ENCODE measurements around the gene SYT9.

DNA sequence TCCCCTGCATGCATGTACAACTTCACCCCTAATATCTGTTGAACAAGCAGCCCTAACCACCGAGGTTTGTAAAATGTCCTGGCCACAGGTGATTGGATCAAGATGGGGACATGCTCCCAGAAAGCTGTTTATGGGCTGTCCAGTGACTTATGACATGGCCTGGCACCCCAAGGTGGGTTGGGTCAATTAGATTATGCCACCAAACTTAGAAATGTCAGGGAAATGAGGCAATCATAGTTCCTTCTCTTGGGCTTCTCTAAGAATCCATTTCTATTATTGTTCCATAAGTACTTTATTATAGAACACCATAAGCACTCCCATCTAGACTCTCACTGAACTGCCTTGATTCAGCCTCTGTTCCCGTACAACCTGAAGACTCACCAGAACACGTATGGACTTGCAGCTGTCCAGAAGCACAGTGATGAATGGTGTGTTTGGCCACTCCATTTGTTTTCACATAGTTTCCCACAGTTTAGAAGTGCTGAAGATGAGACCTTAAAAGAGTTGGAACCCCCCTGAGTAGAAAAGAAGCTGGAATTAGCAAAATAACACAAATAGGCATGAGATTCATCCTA is 188.1 kb downstream of the SYT9 start:
- TF ChIP-seq, protein P1, sequence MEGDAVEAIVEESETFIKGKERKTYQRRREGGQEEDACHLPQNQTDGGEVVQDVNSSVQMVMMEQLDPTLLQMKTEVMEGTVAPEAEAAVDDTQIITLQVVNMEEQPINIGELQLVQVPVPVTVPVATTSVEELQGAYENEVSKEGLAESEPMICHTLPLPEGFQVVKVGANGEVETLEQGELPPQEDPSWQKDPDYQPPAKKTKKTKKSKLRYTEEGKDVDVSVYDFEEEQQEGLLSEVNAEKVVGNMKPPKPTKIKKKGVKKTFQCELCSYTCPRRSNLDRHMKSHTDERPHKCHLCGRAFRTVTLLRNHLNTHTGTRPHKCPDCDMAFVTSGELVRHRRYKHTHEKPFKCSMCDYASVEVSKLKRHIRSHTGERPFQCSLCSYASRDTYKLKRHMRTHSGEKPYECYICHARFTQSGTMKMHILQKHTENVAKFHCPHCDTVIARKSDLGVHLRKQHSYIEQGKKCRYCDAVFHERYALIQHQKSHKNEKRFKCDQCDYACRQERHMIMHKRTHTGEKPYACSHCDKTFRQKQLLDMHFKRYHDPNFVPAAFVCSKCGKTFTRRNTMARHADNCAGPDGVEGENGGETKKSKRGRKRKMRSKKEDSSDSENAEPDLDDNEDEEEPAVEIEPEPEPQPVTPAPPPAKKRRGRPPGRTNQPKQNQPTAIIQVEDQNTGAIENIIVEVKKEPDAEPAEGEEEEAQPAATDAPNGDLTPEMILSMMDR (IDR thresholded peaks at IDR 0.05; ENCODE audit: extremely low read depth in 1 of 2, insufficient read depth in 1 of 2, low read depth in 1 of 2, low read length in 2 of 2) = no peak
- no peak for TF ChIP-seq POLR2A (IDR thresholded peaks at IDR 0.05; ENCODE audit: low read depth, low read length)

Measured in endothelial cell of umbilical vein (primary cell).